ENCODE measurements around the gene CRYZL1.

CRYZL1 gene

DNA sequence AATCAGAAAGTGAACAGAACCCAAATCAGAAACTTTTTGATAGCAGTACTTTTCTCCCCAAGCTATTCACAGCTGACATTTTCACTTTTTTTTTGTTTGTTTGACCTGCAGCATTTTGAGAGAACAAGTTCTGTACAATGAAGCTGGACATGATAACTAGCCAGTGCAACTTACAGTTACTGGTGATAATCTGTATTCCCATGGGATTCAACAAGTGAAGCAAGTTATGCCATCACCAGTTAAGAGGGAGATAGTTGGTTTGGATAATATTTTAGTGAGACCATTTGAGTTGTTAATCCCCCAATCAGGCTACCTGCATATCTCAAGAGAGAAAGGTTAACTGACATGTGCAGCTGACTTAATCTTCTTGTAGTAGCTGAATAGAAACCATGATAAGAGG is 80.6 kb downstream of the CRYZL1 start:
- no peak for DNase-seq (ENCODE audit: low read depth)

- no peak for DNase-seq (ENCODE audit: low read depth)
Observed at GRCh38 chr21:33559813-33560212, 81.7 kb downstream of the CRYZL1 start.

DNA sequence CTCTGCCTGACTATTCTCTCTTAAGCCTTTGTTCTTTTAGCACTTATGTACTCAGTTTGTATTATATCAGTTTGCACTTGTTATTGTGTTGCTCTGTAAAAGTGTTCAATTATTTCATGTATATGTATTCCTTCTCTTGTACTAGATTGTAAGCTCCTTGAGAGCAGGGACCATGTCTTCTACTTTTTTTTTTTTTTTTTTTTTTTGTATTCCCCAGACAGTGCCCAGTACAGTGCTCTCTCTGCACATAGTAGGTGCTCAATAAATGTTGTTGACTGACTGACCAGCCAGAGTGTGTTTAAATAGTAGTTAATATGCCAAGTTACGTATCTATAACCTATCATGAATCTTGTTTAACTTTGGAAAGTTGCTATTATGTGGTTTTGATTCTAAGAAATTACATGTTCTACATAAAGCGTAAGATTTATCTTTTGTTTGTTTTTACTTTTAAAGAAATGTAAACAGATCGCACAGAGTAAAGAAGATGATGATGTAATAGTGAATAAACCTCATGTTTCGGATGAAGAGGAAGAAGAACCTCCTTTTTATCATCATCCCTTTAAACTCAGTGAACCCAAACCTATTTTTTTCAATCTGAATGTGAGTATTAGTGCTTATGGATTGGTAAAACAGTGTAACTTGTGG is 82.6 kb downstream of the CRYZL1 start:
- no peak for DNase-seq (ENCODE audit: low read depth)

GRCh38 chr21:33557447-33557846 is 84.1 kb downstream of the CRYZL1 start:
- DNase-seq (ENCODE audit: low read depth), result no peak

GRCh38 chr21:33554982-33555344 is 86.6 kb downstream of the CRYZL1 start:
- DNase-seq (ENCODE audit: low read depth), result no peak

GRCh38 chr21:33554236-33554981 is 87.1 kb downstream of the CRYZL1 start:
- DNase-seq (ENCODE audit: low read depth), result no peak

GRCh38 chr21:33552999-33553598 is 88.4 kb downstream of the CRYZL1 start:
- no peak for DNase-seq (ENCODE audit: low read depth)

DNA sequence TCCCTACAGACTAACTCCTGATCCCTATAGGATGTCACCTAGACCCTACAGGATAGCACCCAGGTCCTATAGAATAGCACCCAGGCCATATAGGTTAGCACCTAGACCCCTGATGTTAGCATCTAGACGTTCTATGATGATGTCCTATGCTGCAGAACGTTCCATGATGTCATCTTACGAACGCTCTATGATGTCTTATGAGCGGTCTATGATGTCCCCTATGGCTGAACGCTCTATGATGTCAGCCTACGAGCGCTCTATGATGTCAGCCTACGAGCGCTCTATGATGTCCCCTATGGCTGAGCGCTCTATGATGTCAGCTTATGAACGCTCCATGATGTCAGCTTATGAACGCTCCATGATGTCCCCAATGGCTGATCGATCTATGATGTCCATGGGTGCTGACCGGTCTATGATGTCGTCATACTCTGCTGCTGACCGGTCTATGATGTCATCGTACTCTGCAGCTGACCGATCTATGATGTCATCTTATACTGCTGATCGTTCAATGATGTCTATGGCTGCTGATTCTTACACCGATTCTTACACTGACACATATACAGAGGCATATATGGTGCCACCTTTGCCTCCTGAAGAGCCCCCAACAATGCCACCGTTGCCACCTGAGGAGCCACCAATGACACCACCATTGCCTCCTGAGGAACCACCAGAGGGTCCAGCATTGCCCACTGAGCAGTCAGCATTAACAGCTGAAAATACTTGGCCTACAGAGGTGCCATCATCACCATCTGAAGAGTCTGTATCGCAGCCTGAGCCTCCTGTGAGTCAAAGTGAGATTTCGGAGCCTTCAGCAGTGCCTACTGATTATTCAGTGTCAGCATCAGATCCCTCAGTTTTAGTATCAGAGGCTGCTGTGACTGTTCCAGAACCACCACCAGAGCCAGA is 89.2 kb downstream of the CRYZL1 start:
- DNase-seq (ENCODE audit: low read depth), result peak; percentile 16

- no peak for DNase-seq (ENCODE audit: low read depth)
Observed at GRCh38 chr21:33551664-33552063, 89.9 kb downstream of the CRYZL1 start.

DNA sequence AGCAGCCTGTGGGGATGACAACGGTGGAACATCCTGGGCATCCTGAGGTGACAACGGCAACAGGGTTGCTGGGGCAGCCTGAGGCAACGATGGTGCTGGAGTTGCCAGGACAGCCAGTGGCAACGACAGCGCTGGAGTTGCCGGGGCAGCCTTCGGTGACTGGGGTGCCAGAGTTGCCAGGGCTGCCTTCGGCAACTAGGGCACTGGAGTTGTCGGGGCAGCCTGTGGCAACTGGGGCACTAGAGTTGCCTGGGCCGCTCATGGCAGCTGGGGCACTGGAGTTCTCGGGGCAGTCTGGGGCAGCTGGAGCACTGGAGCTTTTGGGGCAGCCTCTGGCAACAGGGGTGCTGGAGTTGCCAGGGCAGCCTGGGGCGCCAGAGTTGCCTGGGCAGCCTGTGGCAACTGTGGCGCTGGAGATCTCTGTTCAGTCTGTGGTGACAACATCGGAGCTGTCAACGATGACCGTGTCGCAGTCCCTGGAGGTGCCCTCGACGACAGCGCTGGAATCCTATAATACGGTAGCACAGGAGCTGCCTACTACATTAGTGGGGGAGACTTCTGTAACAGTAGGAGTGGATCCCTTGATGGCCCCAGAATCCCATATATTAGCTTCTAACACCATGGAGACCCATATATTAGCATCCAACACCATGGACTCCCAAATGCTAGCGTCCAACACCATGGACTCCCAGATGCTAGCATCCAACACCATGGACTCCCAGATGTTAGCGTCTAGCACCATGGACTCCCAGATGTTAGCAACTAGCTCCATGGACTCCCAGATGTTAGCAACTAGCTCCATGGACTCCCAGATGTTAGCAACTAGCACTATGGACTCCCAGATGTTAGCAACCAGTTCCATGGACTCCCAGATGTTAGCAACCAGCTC is 90.5 kb downstream of the CRYZL1 start:
- DNase-seq (ENCODE audit: low read depth), result no peak

GRCh38 chr21:33549848-33550771 is 91.4 kb downstream of the CRYZL1 start:
- no peak for DNase-seq (ENCODE audit: low read depth)

- no peak for DNase-seq (ENCODE audit: low read depth)
Observed at GRCh38 chr21:33546086-33546485, 95.5 kb downstream of the CRYZL1 start.

- DNase-seq (ENCODE audit: low read depth), result no peak
Observed at GRCh38 chr21:33544451-33545195, 96.9 kb downstream of the CRYZL1 start.

DNA sequence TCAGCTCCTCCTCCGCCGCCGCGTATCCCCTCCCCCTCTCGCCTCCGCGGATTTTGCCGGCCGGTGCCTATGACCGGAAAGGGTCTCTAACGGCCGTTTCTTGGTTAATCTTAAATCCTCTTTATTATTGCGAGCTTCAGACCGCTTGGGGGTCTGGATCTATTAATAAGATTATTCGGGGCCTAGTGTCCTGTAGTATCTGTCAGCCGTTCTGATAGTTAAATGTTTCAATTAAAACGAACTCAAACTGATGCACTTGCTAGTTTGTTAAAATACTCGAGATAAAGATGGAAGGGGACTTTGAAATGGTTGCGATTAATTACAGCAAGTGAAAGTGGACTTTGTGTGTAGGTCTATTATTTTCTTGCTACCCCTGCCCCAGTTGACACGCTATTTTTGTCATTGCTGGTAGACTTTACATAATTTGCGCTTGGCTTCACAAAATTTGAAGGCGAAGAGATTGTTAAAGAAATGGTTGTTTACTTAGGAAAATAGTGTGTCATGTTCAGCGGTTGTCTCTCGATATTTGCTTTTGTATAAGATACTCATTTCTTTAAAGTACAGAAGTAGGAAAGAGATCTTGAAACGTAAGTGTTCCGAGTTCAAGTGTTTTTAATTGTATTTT is 97.9 kb downstream of the CRYZL1 start:
- DNase-seq (ENCODE audit: low read depth), result no peak

GRCh38 chr21:33542640-33543504 is 98.7 kb downstream of the CRYZL1 start, which contains the start of gene SON:
SON (plus strand) TSS chr21:33543038; CDS start chr21:33543093, 55 bp downstream.
- DNase-seq (ENCODE audit: low read depth), result peak; percentile 99

GRCh38 chr21:33541756-33542639 is 99.5 kb downstream of the CRYZL1 start, which contains the start of gene GART:
GART (minus strand) TSS chr21:33542117; CDS start chr21:33539315, 2,802 bp downstream.
- peak; percentile 90 for DNase-seq (ENCODE audit: low read depth)
